ENCODE measurements around the gene SPIRE2. TPM values are rescaled to one million over a fixed set of nuclear protein-coding genes. Genes with fewer than 3 reads are reported as not detected.
A peak's percentile ranks its signal among the peaks of the same experiment; 100 is the strongest.

SPIRE2 gene
- total RNA-seq, 1 experiment from 2014 or later = 6.9 TPM

DNA sequence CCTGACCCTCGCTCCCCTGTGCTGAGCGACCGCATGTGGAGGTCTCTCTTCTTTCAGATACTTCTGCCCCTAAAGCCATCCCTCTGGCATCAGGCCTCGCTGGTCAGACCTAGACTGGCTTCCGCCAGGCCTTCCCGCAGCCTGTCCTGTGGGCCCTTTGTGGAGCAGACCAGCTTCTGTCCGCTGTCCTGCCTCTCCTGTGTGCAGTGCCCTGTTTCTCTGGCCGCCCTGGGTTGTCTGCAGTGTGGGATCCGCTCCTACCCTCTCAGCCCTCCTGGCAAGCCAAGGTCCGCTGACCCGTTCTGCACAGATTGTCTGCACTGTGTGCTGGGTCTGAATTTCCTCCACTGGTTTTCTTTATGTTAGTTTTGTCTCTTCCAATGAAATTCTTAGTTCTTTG, 68.9 kb downstream of the SPIRE2 start:
- no peak for DNase-seq (ENCODE audit: low read depth)

DNA sequence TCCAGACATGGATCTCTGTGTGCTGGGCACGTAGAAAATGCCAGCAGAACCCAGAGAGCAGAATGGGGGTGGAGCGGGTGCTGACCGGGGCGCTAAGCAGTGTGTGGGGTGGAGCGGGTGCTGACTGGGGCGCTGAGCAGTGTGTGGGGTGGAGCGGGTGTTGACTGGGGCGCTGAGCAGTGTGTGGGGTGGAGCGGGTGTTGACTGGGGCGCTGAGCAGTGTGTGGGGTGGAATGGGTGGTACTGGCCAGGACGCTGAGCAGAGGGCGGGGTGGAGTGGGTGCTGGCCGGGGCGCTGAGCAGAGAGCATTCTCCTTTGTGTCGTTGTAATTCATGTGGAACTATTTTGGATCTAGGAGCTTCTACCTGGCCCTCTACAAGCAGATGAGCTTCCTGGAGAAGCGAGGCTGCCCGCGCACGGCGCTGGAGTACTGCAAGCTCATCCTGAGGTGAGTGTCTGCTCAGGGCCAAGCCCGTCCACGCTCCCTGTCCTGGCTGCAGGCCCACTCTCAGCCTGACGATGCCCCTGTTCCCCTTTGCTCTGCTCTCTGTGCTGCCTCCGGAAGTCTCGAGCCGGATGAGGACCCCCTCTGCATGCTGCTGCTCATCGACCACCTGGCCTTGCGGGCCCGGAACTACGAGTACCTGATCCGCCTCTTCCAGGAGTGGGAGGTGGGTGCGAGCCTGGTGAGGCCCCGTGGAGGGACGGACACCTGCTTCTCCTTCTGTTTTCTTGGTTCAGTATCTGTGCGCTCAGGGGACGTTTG, 70.1 kb downstream of the SPIRE2 start:
- DNase-seq (ENCODE audit: low read depth) = no peak

DNA sequence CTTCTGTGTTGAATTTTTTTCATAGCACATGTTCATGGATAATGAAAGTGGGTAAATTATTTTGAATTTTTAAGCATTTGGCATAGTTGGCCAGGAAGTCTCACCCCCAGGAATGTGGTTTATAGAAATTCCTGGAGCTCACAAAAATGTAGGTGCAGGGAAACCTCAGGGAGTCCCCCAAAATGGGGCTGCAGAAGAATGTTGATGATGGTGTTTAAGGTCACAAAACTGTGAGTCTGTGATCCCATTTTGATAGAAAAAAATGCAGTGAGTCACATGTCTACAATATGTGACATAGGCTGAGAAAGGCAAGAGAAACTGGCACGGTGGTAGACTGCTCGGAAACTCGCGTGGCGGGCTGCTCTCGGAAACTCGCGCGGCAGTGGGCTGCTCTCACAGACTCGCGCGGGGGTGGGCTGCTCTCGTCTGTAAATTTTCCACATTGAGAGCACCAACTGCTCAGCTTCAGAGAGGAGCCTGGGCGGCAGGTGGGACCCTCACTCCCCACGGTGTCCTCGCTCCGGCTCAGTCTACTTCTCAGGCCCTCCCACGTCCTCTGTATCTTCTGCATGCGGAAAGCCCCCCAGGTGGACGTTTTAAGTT, 71.7 kb downstream of the SPIRE2 start:
- no peak for DNase-seq (ENCODE audit: low read depth)

DNA sequence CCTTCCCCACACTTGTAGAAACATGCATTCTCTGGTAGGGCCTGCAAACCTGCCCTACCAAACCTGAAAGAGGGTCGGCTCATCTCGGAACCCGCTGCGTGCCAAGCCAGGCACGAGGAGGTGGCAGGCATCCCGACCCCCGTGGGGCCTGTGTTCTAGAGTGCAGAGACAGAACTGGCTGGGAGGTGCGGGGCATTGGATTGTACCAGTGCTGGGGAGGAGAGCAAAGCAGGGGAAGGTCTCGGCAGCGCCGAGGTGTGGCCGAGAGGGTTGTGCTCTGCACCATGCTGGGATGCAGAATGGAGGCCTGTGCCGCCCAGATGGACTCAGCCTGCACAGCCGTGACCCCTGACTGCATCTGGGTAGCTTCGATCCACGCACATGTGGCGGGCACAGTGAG, 72.6 kb downstream of the SPIRE2 start:
- DNase-seq (ENCODE audit: low read depth) = no peak

DNA sequence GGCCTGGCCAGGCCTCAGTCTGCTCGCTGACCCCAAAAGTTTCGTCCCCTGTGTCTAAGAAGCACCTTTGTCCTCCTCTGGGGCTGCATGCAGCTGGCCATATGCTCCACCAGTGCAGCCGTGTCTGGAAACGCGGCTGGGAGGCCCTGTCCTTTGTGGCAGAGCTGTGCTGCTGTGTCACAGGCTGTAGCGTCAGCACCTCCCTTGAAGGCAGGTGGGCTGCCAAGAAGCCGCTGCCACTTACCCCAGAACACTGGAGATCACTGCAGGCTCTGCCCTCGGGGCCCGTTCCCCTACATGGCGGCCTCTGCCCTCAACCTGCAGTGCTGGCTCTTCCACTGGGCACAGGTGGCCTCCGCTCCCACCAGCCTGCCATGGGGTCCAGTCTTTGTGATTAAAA, 74.7 kb downstream of the SPIRE2 start:
- no peak for DNase-seq (ENCODE audit: low read depth)

DNA sequence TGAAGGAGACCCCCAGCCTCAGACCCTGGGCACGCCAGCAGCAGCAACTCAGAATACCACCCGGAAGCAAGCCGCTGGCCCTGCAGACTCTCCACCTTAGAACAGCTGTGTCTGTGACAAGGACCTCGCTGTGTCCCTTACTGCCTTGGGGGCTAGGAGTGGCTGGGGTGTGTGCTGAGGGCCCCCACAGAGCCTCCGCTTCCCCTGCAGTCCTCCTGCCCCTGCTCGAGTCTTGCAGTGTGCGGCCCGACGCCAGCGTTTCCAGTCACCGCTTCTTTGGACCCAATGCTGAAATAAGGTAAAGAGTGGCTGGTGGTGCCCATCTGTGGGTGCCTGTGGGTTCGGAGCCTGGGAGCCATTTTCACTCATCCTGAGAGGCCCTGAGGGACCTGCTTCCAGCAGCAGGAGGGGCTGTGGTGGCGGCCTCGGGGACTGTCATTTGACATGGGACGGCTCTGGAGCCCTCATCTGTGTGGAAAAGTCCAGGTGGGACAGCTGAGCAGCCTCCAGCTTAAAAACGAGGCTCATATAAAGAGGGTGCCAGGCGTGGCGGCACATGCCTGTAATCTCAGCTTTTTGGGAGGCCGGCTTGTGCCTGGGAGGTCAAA, 75.7 kb downstream of the SPIRE2 start:
- DNase-seq (ENCODE audit: low read depth) = no peak

DNA sequence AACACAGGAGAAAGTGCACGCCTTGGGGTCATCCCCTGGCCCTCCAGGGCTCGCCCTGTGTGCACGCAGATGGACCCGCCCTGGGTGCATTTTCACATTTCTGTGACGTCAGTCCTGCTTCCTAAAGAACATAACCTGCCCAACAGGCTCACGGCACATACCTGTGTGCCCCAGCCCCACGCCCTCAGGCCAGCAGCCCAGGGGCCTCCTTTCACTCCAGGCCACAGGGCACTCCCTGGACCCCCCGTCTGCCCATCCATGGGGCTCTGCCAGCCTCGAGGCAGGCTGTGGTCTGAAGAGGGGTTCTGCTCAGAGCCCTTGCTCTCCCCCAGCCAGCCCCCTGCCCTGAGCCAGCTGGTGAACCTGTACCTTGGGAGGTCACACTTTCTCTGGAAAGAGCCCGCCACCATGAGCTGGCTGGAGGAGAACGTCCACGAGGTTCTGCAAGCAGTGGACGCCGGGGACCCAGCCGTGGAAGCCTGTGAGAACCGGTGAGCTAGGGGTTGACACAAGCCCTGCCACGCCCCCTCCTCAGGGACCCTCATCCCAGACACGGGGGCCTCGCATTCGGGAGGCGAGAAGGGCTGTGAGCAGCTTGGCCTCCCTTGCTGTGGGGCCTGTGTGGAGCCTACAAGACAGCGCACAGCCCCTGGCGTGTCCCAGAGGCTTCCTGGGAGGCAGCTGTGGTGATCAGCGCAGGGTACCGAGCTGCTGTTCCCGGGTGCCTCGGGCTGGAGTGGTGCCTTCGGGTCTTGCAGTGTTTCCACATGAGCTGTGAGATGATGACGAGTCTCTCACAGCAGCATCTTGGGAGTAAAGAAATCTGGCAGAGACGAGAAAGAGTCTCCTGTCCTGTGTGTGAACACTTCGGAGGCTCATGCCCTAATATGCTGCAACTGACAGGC, 76.6 kb downstream of the SPIRE2 start:
- DNase-seq (ENCODE audit: low read depth) = no peak

DNA sequence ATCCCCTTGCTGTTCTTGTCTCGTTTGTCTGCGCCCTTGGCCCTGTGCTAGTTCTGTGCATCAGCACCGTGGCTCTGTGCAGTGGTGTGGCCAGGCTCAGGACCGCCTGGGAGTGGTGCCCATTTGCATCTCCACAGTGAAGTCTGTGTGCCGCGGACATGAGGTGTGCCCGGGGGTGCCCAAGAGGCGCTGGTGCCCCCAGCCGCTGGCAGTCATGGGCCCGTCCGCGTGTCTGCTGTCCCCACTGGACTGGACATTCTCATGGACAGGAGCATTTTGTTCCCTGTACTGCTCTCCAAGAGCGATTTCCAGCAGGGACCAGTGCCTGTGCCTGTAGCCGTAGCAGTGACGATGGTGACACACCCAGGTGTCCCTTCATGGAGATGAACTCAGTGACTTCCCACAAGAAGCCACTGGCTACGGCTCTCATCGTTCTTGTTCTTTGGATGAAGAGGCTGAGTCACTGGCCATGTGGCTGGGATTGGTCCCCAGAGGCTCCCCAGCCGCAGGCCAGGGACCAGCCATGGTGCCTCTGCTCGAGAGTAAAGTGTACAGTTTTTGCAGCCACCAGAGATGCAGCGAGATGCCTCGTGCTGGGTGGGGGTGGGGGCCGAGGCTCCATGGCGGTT, 77.3 kb downstream of the SPIRE2 start:
- no peak for DNase-seq (ENCODE audit: low read depth)

DNA sequence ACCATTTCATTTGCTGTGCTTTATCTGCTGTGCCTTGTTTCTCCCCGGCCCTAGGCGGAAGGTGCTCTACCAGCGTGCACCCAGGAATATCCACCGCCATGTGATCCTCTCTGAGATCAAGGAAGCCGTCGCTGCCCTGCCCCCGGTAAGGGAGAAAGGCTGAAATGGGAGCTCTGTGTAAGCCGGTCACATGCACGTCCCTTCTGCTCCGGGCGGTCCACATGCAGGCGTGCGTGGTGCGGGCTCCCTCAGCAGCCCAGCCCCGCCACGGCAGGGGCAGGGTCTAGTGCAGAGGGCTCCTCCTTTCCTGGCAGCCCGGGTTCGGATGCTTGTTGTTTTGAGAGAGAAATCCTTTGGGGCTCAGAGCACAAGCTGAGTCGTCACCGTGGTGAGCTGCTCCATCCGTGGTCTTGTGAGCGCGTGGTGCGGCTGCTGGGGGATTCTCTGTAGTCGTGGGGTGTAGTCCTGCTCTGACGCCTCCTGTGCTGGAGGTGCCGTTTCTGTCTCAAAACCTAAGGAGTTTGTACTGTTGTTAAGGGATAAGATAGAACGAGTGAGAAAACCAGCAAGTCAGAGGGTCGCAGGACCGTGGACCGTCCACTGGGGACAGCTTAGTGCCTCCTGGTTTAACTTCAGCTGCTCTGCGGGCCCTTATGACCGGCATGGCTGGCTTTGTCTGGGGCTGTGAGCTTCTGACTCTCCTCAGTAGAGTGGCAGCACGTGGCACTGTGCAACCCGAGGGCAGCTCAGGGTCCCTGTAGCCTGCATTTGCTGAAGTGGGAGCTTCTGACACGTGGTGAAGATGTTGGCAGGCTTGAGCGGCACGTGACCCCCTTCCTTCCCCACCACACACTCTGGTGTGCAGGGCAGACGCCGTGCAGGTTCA, 78.1 kb downstream of the SPIRE2 start:
- DNase-seq (ENCODE audit: low read depth) = peak; percentile 29

DNA sequence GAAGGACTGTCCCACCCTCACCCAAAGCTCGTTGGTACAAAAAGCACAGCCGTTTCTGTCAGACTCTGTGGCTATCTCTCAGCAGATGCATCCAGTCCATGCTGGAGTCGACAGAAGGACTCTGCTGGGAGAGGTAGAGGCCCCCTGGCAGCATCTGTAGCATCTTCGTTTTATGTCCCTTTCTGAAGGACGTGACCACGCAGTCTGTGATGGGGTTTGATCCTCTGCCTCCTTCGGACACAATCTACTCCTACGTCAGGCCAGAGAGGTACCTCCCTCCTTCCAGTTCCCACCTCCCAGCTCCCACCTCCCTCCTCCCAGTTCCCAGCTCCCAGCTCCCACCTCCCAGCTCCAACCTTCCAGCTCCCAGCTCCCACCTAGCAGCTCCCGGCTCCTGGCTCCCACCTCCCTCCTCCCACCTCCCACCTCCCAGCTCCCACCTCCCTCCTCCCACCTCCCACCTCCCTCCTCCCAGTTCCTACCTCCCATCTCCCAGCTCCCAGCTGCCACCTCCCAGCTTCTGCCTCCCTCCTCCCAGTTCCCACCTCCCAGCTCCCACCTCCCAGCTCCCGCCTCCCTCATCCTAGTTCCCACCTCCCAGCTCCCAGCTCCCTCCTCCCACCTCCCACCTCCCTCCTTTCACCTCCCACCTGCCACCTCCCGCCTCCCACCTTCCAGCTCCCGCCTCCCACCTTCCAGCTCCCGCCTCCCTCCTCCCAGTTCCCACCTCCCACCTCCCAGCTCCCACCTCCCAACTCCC, 79.0 kb downstream of the SPIRE2 start:
- DNase-seq (ENCODE audit: low read depth) = no peak

DNA sequence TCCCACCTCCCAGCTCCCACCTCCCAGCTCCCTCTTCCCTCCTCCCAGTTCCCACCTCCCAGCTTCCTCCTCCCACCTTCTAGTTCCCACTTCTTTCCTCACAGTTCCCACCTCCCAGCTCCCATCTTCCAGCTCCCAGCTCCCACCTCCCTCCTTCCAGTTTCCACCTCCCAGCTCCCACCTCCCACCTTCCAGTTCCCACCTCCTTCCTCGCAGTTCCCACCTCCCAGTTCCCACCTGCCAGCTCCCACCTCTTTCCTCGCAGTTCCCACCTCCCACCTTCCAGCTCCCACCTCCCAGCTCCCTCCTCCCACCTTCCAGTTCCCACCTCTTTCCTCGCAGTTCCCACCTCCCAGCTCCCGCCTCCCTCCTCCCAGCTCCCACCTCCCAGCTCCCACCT, 80.0 kb downstream of the SPIRE2 start:
- no peak for DNase-seq (ENCODE audit: low read depth)

DNA sequence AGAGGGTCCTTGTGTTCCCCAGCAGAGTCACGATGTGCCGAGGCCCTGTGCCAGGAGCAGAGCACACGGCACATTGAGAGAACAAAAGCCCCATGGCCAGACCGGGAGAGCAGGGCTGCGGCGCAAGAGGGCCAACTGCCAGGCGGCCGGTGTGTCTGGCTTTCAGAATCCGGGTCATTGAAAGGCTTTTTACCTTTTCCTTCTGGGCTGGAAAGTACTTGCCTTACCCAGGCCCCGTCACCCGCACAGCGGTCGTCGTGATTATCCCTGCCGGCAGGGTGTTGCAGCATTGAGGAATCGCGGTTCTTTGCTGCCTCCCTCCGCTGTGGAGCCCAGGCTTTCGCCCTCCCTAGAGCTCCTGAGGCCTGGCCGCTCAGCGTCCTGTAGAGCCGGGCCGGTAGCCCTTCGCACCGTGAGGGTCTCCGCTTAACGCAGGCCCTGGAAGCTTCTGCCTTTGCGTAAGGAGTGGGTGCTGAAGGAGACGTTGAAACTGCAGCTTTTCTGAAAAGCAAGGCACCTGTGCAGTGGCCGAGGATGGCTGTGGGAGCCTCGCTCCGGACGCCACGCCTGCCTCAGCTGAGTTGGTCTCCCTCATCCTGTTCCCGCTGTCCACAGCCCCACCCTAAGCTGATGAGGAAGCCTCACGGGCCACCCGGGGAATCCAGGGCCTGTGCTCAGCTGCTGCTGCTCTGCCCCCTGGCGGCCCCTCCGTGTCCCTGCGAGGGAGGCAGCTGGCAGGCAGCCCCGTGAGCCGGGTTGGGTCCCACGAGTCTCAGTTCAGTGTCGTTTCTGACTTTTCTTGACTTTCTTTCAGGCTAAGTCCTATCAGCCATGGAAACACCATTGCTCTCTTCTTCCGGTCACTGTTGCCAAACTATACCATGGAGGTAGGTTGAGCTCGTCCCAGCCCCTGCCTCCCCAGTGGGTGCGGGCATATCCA, 81.8 kb downstream of the SPIRE2 start:
- DNase-seq (ENCODE audit: low read depth) = peak; percentile 67

DNA sequence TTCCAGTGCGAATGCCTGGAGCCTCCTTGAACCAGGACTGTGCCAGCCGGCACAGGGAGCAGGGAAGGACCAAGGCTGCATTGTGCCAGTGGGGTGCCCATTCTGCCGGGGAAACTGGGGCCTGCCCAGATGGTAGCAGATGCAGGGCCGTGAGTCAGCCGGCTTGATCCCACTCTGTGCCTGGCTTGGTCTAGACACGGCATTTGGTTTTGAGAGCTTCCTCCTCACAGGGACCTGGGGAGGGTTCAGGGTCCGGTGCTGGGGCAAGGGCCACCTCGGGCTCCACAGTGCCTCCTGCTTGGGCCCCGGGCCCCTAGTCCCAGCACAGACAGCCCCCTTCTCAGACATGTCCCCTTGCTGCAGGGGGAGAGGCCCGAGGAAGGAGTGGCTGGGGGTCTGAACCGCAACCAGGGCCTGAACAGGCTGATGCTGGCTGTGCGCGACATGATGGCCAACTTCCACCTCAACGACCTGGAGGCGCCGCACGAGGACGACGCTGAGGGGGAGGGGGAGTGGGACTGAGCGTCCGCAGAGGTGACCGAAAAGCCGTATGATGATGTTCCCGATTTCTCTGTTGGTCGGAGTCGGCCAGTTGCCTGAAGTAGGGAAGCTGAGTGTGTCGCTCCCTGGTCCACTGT, 82.6 kb downstream of the SPIRE2 start:
- DNase-seq (ENCODE audit: low read depth) = no peak

DNA sequence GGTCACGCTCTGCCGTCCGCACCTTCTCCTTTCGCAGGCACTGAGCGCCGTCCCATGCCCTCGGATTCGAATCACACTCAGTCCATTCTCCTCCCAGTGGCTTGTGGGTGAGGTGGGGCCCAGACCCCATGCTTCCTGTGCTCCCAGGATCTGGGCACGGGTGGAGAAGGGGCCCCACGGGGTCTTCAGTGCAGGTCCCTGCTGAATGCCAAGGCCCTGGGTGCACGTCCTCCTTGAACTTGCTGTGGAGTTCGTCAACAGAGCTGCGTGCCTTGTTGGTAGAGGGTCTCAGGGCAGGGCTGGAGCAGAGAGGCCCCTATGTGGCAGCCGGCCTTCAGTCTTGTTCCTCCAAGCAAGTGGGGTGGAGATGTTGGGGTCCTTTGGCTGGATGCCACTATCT, 83.1 kb downstream of the SPIRE2 start:
- no peak for DNase-seq (ENCODE audit: low read depth)

DNA sequence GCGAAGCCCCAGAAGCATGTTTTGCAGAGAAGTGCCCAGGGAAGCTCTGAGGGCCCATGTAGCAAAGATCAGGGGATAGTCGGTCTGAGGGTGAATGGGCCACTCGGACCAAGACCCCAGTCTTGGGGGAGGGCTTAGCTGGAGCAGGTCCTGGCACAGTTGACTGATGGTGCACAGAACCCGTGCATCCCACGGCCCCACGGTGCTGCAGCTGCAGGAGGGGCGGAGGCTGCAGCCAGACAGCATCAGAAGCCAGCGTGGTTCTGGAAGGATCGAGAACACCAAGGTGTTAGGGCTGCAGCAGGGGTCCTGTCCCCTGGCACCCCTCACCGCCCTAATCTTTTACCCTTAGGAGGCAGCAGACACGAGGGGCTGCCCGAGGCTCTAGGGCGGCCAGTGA, 83.9 kb downstream of the SPIRE2 start:
- no peak for DNase-seq (ENCODE audit: low read depth)

DNA sequence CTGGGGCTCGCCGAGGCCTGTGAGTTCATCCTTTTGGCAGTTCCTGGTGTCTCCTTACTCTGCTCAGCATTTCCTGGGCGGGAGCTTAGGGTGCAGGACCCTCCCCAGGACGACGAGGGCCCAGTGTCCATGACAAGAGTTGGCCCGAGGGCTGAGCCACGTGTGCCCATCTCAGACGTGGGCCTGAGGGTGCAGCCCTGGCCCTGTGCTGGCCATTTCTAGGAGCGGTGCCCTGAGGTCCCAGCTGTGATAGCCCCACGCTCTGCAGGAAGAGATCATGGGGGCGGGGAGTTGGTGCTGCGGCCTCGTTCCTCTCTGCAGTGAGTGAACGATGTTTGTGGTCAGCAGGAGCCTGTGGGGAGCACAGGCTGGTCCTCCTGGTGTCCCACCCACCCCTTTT, 84.4 kb downstream of the SPIRE2 start:
- DNase-seq (ENCODE audit: low read depth) = no peak

DNA sequence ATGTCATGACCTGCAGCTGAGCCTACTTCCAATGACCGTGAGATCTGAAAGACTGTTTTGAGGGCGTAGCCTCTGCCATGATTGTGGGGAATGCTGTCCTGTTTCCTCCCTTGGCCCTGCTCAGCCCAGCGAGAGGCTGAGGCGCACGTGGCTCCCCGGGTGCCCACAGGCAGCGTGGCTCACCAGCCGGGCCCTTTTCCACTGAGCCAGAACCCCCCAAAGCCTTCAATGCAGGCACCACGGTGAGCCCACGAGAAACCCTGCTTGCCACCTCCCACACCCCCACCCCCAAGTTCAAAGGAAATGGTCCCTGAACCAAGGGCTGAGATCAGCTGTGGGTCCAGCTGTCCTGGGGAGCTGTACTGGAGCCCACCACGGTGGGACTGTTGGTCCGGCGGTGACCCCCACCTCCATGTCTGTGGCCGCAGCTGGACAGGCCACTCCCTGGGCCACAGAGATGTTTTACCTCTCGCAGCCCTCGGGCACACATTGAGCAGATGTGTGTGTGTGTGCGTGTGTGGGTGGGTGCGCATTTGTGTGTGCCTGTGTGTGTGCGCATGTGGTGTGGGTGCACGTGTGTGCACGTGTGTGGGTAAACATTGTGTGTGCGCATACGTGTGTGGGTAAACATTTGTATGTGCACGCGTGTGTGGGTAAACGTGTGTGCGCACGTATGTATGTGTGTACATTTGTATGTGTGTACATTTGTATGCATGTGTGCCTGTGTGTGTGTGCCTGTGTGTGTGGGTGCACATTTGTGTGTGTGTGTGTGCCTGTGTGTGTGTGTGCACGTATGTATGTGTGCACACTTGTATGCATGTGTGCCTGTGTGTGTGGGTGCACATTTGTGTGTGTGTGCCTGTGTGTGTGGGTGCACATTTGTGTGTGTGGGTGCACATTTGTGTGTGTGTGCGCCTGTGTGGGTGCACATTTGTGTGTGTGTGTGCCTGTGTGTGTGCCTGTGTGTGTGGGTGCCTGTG, 85.4 kb downstream of the SPIRE2 start:
- DNase-seq (ENCODE audit: low read depth) = no peak
